GM13976 (cell line): ENCODE data around the gene CDH12.

Source experiments
- DNase-seq: peaks from one replicate; pipeline ENCODE4 v3.0.0; 2012; ENCODE audit warnings: low spot score
- CTCF ChIP-seq: IDR thresholded peaks from 2 replicates; pipeline ENCODE4 v1.5.1; 2012; ENCODE audit warnings: borderline replicate concordance, mild to moderate bottlenecking; ENCODE audit not compliant: insufficient read depth; ENCODE audit errors: extremely low read depth, missing control alignments, control extremely low read depth
- in situ Hi-C: fragments of 300-500 bp; cut with MboI; formaldehyde crosslinking; loops from one replicate; pipeline ENCODE4 v1.12.0; 2022; ENCODE audit warnings: low sequenced_read_pairs, mixed read lengths, inconsistent platforms; ENCODE audit not compliant: unreplicated experiment

The CDH12 gene

DNA sequence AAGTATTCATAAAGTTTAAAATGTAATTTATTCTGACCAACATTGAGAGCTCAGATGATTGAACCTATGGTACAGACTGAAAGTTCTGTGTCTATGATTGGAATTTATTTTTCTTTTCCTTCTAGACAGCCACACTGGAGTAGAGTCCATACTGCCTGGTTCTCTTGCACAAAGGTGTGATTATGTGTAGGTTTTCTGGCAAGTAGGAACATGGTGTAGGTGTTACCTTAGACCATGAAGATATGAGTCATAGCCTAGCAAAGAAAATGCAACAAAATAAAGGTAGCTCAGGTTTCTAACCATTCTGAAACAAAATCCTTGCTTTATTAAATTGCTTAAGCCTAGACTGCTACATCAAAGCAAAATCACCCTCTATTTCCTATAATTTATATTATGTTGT lies 143.4 kb downstream of the CDH12 start:
- no peak for TF ChIP-seq CTCF
- DNase-seq: no peak
- in situ Hi-C loops: no loop called here

- in situ Hi-C loops: no loop called here
- no peak for DNase-seq
- no peak for TF ChIP-seq CTCF
These were observed 144.3 kb downstream of the CDH12 start for GRCh38 chr5:22708770-22709328.

- TF ChIP-seq CTCF: no peak
- DNase-seq: no peak
These were observed 146.2 kb downstream of the CDH12 start for GRCh38 chr5:22706901-22707300.

DNA sequence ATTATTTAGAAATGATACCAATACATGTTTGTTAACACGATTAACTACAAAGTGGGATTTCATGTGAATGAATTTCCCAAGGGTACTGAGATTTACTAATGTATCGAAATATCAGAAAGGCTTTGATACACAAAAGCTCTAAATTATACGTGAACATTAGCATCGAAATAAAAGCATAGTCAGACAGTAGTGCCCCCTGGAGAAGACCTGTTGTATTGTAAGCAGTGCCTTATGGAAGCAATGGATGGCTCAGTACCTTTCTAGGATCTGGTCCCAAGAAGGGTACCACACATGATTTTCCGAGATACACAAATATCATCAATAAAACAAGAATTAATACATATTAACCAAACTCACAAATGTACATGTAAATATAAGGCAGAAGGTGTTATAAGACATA lies 153.8 kb downstream of the CDH12 start:
- no peak for DNase-seq
- no peak for TF ChIP-seq CTCF
- in situ Hi-C loops: no loop called here

More at GRCh38 chr5:22706901-22707300, 146.2 kb downstream of the CDH12 start:
- in situ Hi-C loops: no loop called here

- no peak for DNase-seq
- in situ Hi-C loops: no loop called here
- no peak for TF ChIP-seq CTCF
These were observed 160.0 kb downstream of the CDH12 start for GRCh38 chr5:22693121-22693520.

GRCh38 chr5:22683050-22683449 lies 170.1 kb downstream of the CDH12 start:
- no peak for DNase-seq
- in situ Hi-C loops: no loop called here
- no peak for TF ChIP-seq CTCF
